Activated naive CD4-positive, alpha-beta T cell treated with anti-CD3 and anti-CD28 coated beads for 36 hours (primary cell): Measurements from ENCODE around the gene MRPL34. TPM values are rescaled to one million over a fixed set of nuclear protein-coding genes. Genes with fewer than 3 reads are reported as not detected.
A peak's percentile ranks its signal among the peaks of the same experiment; 100 is the strongest.

Experiments
- CTCF ChIA-PET: fragments of 350-600 bp; sonication (Branson Sonifier 250); formaldehyde crosslinking; loops from one replicate; lab custom pipeline; 2021; ENCODE audit warnings: antibody characterized with exemption; lab: Charles Lee
- DNase-seq: peaks from one replicate; pipeline ENCODE4 v3.0.0-alpha.2; 2020
- H3K27ac Mint-ChIP-seq: one replicate; pipeline ENCODE4 v1.8.0; 2021; ENCODE audit warnings: mild to moderate bottlenecking, mixed read lengths
- H3K27me3 Mint-ChIP-seq: one replicate; pipeline ENCODE4 v1.8.0; 2021; ENCODE audit warnings: low read depth, mixed read lengths
- H3K36me3 Mint-ChIP-seq: one replicate; pipeline ENCODE4 v1.8.0; 2021; ENCODE audit warnings: low read depth, mixed read lengths
- H3K4me1 Mint-ChIP-seq: one replicate; pipeline ENCODE4 v1.8.0; 2021; ENCODE audit warnings: low read depth, mixed read lengths
- H3K4me3 Mint-ChIP-seq: one replicate; pipeline ENCODE4 v1.8.0; 2021; ENCODE audit warnings: mild to moderate bottlenecking, moderate library complexity, mixed read lengths
- H3K9me3 Mint-ChIP-seq: one replicate; pipeline ENCODE4 v1.8.0; 2021; ENCODE audit warnings: mixed read lengths
- intact Hi-C: fragments of 100-400 bp; cut with micrococcal nuclease; formaldehyde crosslinking; loops from one replicate; pipeline ENCODE4 v1.15.1; 2023
- total RNA-seq, 2 experiments: library from RNA; stranded (reverse); gene quantifications; one replicate each; pipeline ENCODE4 v1.2.3, GENCODE V29; 2021

The MRPL34 gene
- total RNA-seq, 2 experiments from 2014 or later = 84.2 to 92.2 TPM

DNA sequence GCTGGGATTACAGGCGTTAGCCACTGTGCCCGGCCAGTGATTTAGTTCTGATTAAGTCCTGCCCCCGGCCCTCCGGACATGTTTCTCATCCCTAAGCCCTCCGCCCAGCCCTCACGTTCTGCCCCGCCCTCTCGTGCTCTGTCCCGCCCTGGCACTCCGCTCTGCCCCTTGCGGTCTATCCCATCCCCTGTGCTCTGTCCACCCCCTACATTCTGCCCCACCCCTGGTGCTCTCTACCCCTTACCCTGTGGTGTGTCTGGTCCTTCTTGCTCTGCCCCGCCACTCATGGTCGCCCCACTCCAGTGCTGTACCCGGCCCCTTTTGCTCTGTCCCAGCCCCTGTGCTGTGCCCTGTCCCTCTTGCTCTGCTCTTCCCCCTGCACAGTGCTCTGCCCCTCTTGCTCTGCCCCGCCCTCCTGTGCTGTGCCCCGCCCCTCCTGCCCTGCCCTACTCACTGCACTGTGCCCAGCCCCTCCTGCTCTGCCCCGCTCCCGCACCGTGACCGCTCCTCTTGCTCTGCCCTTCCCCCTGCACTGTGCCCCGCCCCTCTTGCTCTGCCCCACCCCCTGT is 34.7 kb downstream of the MRPL34 start:
- peak overlapping the region; percentile 32 for H3K4me3 Mint-ChIP-seq
- H3K36me3 Mint-ChIP-seq = peaks cover 9% of the 10 kb centered on the region
- H3K9me3 Mint-ChIP-seq = no peaks in the 10 kb centered on the region
- CTCF ChIA-PET = no interaction called here
- DNase-seq = no peak
- no peak overlapping the region for H3K27ac Mint-ChIP-seq
- no peaks in the 10 kb centered on the region for H3K27me3 Mint-ChIP-seq
- intact Hi-C loops = no loop called here
- peaks cover 13% of the 10 kb centered on the region for H3K4me1 Mint-ChIP-seq

DNA sequence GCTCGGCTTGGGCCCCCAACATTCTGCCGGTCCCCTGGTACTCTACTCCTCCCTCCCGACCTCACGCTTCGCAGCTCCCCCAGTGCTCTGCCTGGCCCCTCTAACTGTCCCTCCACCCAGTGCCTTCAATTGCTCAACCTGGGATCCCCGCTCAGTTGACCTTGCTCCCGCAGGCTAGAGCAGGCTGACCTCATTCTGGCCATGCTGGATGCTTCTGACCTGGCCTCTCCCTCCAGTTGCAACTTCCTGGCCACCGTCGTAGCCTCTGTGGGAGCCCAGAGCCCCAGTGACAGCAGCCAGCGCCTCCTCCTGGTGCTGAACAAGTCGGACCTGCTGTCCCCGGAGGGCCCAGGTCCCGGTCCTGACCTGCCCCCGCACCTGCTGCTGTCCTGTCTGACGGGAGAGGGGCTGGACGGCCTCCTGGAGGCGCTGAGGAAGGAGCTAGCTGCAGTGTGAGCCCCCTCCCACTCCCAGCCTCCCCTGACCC is 35.2 kb downstream of the MRPL34 start:
- H3K27ac Mint-ChIP-seq = no peak overlapping the region
- no peaks in the 10 kb centered on the region for H3K27me3 Mint-ChIP-seq
- no peak for DNase-seq
- CTCF ChIA-PET = no interaction called here
- H3K4me3 Mint-ChIP-seq = no peak overlapping the region
- intact Hi-C loops = no loop called here
- peaks cover 12% of the 10 kb centered on the region for H3K4me1 Mint-ChIP-seq
- no peaks in the 10 kb centered on the region for H3K9me3 Mint-ChIP-seq
- H3K36me3 Mint-ChIP-seq = peaks cover 9% of the 10 kb centered on the region

DNA sequence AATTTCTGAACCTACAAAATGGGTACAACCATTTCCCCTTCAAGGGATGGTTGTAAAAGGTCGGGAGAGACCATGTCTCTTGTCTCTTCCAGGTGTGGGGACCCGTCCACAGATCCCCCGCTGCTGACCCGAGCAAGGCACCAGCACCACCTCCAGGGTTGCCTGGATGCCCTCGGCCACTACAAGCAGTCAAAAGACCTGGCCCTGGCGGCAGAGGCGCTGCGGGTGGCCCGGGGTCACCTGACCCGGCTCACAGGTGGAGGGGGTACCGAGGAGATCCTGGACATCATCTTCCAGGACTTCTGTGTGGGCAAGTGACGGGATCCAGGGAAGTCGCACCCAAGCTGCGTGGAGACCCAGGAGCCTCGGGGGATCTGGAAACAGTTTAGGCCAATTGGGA is 35.7 kb downstream of the MRPL34 start:
- intact Hi-C loops = no loop called here
- CTCF ChIA-PET = no interaction called here
- Mint-ChIP-seq H3K27me3 (no peaks in the 10 kb centered on the region), H3K36me3 (peaks cover 9% of the 10 kb centered on the region), H3K4me1 (peaks cover 12% of the 10 kb centered on the region), H3K9me3 (no peaks in the 10 kb centered on the region), H3K4me3 (no peak overlapping the region), H3K27ac (no peak overlapping the region)
- DNase-seq = no peak

DNA sequence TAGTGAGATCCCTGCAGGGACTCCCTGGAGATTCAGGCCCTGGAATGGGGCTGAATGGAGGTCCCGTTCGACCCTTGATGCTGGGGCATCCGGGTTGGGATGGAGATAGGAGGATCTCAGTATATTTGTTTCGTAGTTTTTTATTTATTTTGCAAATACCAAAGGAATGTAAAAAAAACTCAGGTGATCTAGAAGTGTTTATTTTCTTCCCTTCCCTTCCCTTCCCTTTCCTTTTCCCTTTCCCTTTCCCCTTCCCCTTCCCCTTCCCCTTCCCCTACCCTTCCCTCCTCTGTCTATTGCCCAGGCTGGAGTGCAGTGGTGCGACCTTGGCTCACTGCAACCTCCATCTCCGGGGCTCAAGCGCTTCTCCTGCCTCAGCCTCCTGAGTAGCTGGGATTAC is 36.2 kb downstream of the MRPL34 start:
- intact Hi-C loops = no loop called here
- peaks cover 13% of the 10 kb centered on the region for H3K4me1 Mint-ChIP-seq
- no peak overlapping the region for H3K27ac Mint-ChIP-seq
- no peaks in the 10 kb centered on the region for H3K9me3 Mint-ChIP-seq
- DNase-seq = no peak
- CTCF ChIA-PET = interaction anchor here (2.7 kb wide), 1 partner anchor 44 kb away, joined by 17 read pairs; no protein-coding TSS in a partner anchor
- no peak overlapping the region for H3K4me3 Mint-ChIP-seq
- no peaks in the 10 kb centered on the region for H3K27me3 Mint-ChIP-seq
- peaks cover 9% of the 10 kb centered on the region for H3K36me3 Mint-ChIP-seq

DNA sequence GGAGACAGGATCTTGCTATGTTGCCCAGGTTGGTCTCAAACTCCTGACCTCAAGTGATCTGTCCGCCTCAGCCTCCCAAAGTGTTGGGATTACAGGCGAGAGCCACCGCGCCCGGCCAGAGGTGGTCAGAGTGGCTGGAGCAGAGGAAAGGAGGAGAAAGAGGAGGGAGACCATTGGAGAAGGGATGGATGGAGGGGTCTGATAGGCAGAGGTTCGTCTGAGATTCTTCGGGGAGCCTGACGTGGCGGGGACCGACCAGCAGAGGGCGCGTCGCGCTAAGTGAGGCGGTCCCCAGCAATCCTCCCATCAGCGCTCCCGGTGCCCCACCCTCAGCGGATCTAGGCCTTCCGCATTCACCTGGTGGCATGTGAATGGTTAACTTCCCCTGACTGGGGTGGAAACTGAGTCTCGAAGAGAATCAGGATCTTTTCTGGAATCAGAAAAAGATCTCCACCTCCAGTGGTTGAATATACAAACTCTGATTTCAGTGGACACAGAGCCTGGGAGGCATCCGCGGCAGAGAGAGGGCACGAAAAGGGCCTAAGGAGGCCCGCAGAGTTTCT is 40.5 kb downstream of the MRPL34 start:
- DNase-seq = peak; percentile 88
- intact Hi-C loops = loop anchor here (1.0 kb wide), 3 partner anchors 40 to 120 kb away; no protein-coding TSS in a partner anchor
- no peak overlapping the region for H3K27ac Mint-ChIP-seq
- H3K36me3 Mint-ChIP-seq = peaks cover 3% of the 10 kb centered on the region
- peaks cover 8% of the 10 kb centered on the region for H3K27me3 Mint-ChIP-seq
- H3K4me3 Mint-ChIP-seq = no peak overlapping the region
- peaks cover 3% of the 10 kb centered on the region for H3K4me1 Mint-ChIP-seq
- no peaks in the 10 kb centered on the region for H3K9me3 Mint-ChIP-seq
- CTCF ChIA-PET = interaction anchor here (0.7 to 1.5 kb wide), 7 partner anchors 10 to 121 kb away, joined by 3 to 14 read pairs (median 4); no protein-coding TSS in a partner anchor

GRCh38 chr19:17347361-17347760 is 41.7 kb downstream of the MRPL34 start:
- H3K9me3 Mint-ChIP-seq = no peaks in the 10 kb centered on the region
- no peak overlapping the region for H3K4me3 Mint-ChIP-seq
- peaks cover 13% of the 10 kb centered on the region for H3K27me3 Mint-ChIP-seq
- H3K36me3 Mint-ChIP-seq = peaks cover 2% of the 10 kb centered on the region
- intact Hi-C loops = no loop called here
- CTCF ChIA-PET = interaction anchor here (0.6 to 3.5 kb wide), 5 partner anchors 18 to 42 kb away, joined by 3 to 17 read pairs (median 5); no protein-coding TSS in a partner anchor
- no peak overlapping the region for H3K27ac Mint-ChIP-seq
- no peak for DNase-seq
- H3K4me1 Mint-ChIP-seq = peaks cover 3% of the 10 kb centered on the region

GRCh38 chr19:17347877-17348276 is 42.2 kb downstream of the MRPL34 start:
- CTCF ChIA-PET = interaction anchor here (1.7 to 3.5 kb wide), 3 partner anchors 36 to 41 kb away, joined by 5 to 17 read pairs (median 10); no protein-coding TSS in a partner anchor
- H3K9me3 Mint-ChIP-seq = no peaks in the 10 kb centered on the region
- H3K4me1 Mint-ChIP-seq = peaks cover 3% of the 10 kb centered on the region
- no peak for DNase-seq
- no peak overlapping the region for H3K27ac Mint-ChIP-seq
- H3K4me3 Mint-ChIP-seq = no peak overlapping the region
- peaks cover 13% of the 10 kb centered on the region for H3K27me3 Mint-ChIP-seq
- H3K36me3 Mint-ChIP-seq = no peaks in the 10 kb centered on the region
- intact Hi-C loops = no loop called here

DNA sequence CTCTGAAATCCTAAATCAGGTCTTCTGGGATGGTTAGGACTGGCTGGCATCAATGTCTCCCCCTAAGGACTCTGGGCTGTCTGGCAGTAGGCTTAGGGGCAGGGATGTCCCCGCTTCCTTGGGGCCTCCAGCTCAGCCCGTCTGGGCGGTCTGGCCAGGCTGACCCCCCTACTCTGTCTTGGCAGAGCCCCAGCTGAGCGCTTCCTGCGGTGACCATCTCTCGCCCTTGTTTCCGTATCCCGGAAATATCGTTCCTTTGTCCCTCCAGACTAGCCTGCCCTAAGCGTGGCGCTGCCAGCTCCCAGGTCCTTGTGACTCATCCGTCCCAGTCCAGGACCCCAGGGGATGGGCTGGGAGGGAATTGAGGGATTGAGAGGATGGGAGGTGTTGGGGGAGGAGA is 43.0 kb downstream of the MRPL34 start:
- CTCF ChIA-PET = interaction anchor here (0.7 to 3.5 kb wide), 3 partner anchors 35 to 112 kb away, joined by 3 to 17 read pairs (median 10); partner anchors contain the start of gene NXNL1
- H3K4me1 Mint-ChIP-seq = peaks cover 3% of the 10 kb centered on the region
- H3K9me3 Mint-ChIP-seq = no peaks in the 10 kb centered on the region
- intact Hi-C loops = no loop called here
- peaks cover 13% of the 10 kb centered on the region for H3K27me3 Mint-ChIP-seq
- H3K27ac Mint-ChIP-seq = no peak overlapping the region
- H3K4me3 Mint-ChIP-seq = no peak overlapping the region
- no peaks in the 10 kb centered on the region for H3K36me3 Mint-ChIP-seq
- DNase-seq = no peak

GRCh38 chr19:17351815-17352435 is 46.3 kb downstream of the MRPL34 start:
- Mint-ChIP-seq H3K9me3 (no peaks in the 10 kb centered on the region), H3K27me3 (peaks cover 13% of the 10 kb centered on the region), H3K27ac (no peak overlapping the region), H3K36me3 (no peaks in the 10 kb centered on the region), H3K4me1 (no peaks in the 10 kb centered on the region), H3K4me3 (no peak overlapping the region)
- intact Hi-C loops = no loop called here
- CTCF ChIA-PET = no interaction called here
- no peak for DNase-seq

- Mint-ChIP-seq H3K4me3 (no peak overlapping the region), H3K9me3 (no peaks in the 10 kb centered on the region), H3K4me1 (no peaks in the 10 kb centered on the region), H3K27me3 (peaks cover 12% of the 10 kb centered on the region), H3K27ac (no peak overlapping the region), H3K36me3 (no peaks in the 10 kb centered on the region)
- intact Hi-C loops = no loop called here
- CTCF ChIA-PET = no interaction called here
- DNase-seq = no peak
These were observed 47.1 kb downstream of the MRPL34 start for GRCh38 chr19:17352608-17353280.

DNA sequence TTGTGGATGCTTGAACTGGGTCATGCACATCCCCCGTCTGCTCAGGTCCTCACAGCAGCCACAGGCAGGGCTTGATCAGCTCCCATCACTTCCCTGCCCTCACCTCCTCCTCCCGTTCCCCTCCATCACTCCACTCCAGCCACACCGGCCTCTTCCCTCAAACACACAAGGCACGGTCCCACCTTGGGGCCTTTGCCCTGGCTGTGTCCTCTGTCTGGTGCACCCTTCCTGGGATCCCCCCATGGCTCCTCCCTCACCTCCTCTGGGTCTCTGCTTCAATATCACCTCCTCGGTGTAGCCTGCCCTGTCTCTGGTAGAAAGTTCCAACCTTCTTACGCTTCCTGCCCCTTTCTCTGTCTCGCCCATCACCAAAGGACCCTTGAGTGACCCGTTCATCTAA is 47.7 kb downstream of the MRPL34 start:
- H3K4me1 Mint-ChIP-seq = no peaks in the 10 kb centered on the region
- H3K27ac Mint-ChIP-seq = no peak overlapping the region
- CTCF ChIA-PET = no interaction called here
- H3K27me3 Mint-ChIP-seq = peaks cover 10% of the 10 kb centered on the region
- H3K36me3 Mint-ChIP-seq = no peaks in the 10 kb centered on the region
- DNase-seq = no peak
- no peaks in the 10 kb centered on the region for H3K9me3 Mint-ChIP-seq
- intact Hi-C loops = no loop called here
- no peak overlapping the region for H3K4me3 Mint-ChIP-seq
